ENCODE data around the gene SLC12A5.

- no peak for TF ChIP-seq CTCF (IDR thresholded peaks at IDR 0.05)
- no peak for TF ChIP-seq CBFB (CRISPR knock-in tag; IDR thresholded peaks at IDR 0.05; ENCODE audit: low read depth)
- no peak for TF ChIP-seq E2F4 (CRISPR knock-in tag; IDR thresholded peaks at IDR 0.05; ENCODE audit: borderline replicate concordance, low read depth)
Observed at GRCh38 chr20:46102940-46103339, 73.9 kb downstream of the SLC12A5 start.
